CD4-positive, alpha-beta T cell (primary cell): ENCODE data around the gene KSR2. TPM values are rescaled to one million over a fixed set of nuclear protein-coding genes. Genes with fewer than 3 reads are reported as not detected.

Source experiments
- ATAC-seq: fragments of 200-7000 bp; cut with Tn5 transposase; one replicate; pipeline ENCODE4 v1.10.0; 2022; ENCODE audit warnings: mild to moderate bottlenecking; ENCODE audit not compliant: poor library complexity
- CTCF ChIA-PET: fragments of 350-600 bp; sonication (Branson Sonifier 250); formaldehyde crosslinking; loops from one replicate; lab custom pipeline; 2021; ENCODE audit warnings: antibody characterized with exemption, inconsistent platforms; lab: Charles Lee
- POLR2A ChIA-PET: fragments of 350-600 bp; sonication (Branson Sonifier 250); formaldehyde crosslinking; loops from one replicate; lab custom pipeline; 2021; ENCODE audit warnings: antibody characterized with exemption, inconsistent platforms; lab: Charles Lee
- DNase-seq, 14 experiments: peaks; one replicate each; pipeline ENCODE4 v3.0.0-alpha.2; 2013 to 2020; ENCODE audit warnings: mixed read lengths in 2 of 14
- H3K27ac ChIP-seq, 2 donors: one replicate each; pipeline versions ENCODE4 v1.5.1 to v1.7.0; 2013; ENCODE audit warnings: low read length in 2 of 2, low read depth in 1 of 2, mild to moderate bottlenecking in 1 of 2
- H3K27me3 ChIP-seq, 2 experiments: 1 replicate in 1 of 2; 2 replicates in 1 of 2; pipeline versions ENCODE4 v1.6.1 to v1.7.0; 2013; ENCODE audit warnings: low read length in 2 of 2, control low read depth in 1 of 2, mild to moderate bottlenecking in 1 of 2, moderate library complexity in 1 of 2; ENCODE audit not compliant: insufficient read depth in 2 of 2, control insufficient read depth in 1 of 2
- H3K36me3 ChIP-seq: one replicate; pipeline ENCODE4 v1.6.1; 2013; ENCODE audit warnings: low read length, control low read depth; ENCODE audit not compliant: insufficient read depth
- H3K4me1 ChIP-seq: one replicate; pipeline ENCODE4 v1.6.1; 2013; ENCODE audit warnings: low read length, control low read depth; ENCODE audit not compliant: insufficient read depth
- H3K4me3 ChIP-seq: one replicate; pipeline ENCODE4 v1.5.1; 2013; ENCODE audit warnings: mild to moderate bottlenecking, low read length, moderate library complexity
- H3K9me3 ChIP-seq, 2 experiments: 1 replicate in 1 of 2; 2 replicates in 1 of 2; pipeline versions ENCODE4 v1.6.1 to v1.7.0; 2013; ENCODE audit warnings: low read length in 2 of 2, mild to moderate bottlenecking in 2 of 2, control low read depth in 1 of 2, moderate library complexity in 1 of 2; ENCODE audit not compliant: control insufficient read depth in 1 of 2, insufficient read depth in 1 of 2
- H3K27ac Mint-ChIP-seq: one replicate; pipeline ENCODE4 v1.8.0; 2020; ENCODE audit warnings: mixed read lengths
- H3K27me3 Mint-ChIP-seq: one replicate; pipeline ENCODE4 v1.8.0; 2021; ENCODE audit warnings: mixed read lengths
- H3K36me3 Mint-ChIP-seq: one replicate; pipeline ENCODE4 v1.8.0; 2021; ENCODE audit warnings: low read depth, mixed read lengths
- H3K4me1 Mint-ChIP-seq: one replicate; pipeline ENCODE4 v1.8.0; 2021; ENCODE audit warnings: low read depth, mixed read lengths
- H3K4me3 Mint-ChIP-seq: one replicate; pipeline ENCODE4 v1.8.0; 2020; ENCODE audit warnings: mild to moderate bottlenecking, mixed read lengths
- H3K9me3 Mint-ChIP-seq: one replicate; pipeline ENCODE4 v1.8.0; 2020; ENCODE audit warnings: mixed read lengths
- intact Hi-C, 2 experiments: fragments of 100-400 bp; cut with DNase I in 1 of 2; cut with micrococcal nuclease in 1 of 2; formaldehyde crosslinking; loops; one replicate each; pipeline versions ENCODE4 v1.15.1 to v1.9.0; 2023 to 2025; cut with DNase I, micrococcal nuclease
- total RNA-seq, 174 experiments: library from RNA in 2 of 174; stranded (reverse) in 2 of 174; gene quantifications; one replicate each; pipeline ENCODE4 v1.2.3 and lab custom pipeline; 2021 to 2026
- TF ChIP-seq, protein P1 (sequence below): fragments of 200-600 bp; IDR thresholded peaks from one replicate; pipeline ENCODE4 v1.8.0; 2022; ENCODE audit warnings: antibody characterized with exemption, mild to moderate bottlenecking

Gene KSR2
- total RNA-seq, 2 experiments from 2014 or later = 0.05 to 0.17 TPM

DNA sequence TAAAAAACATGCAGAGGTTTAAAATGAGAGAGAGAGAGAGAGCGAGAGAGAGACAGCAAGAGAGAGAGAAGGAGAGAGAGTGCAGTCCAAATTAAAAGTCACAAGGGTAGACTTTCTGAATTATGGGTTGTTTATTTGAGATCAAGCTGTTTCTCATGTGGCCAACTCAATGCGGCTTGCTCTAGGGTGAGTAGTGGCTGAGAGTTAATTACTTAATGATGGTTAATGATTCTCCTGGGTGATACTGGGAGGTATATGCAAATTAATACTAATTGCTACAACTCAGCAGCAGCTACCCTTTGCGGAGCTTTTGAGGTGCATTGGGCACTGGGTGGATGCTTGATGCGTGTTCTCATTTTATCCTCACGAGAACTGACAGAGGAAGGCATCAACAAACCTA lies 485.3 kb downstream of the KSR2 start:
- no peaks in the 10 kb centered on the region for H3K36me3 Mint-ChIP-seq
- H3K36me3 ChIP-seq = no peaks in the 10 kb centered on the region
- no peaks in the 10 kb centered on the region for H3K4me1 Mint-ChIP-seq
- peaks cover 5% of the 10 kb centered on the region for H3K9me3 Mint-ChIP-seq
- H3K4me3 ChIP-seq = no peak overlapping the region
- peaks cover 5% of the 10 kb centered on the region for H3K27me3 Mint-ChIP-seq
- ChIA-PET POLR2A (no interaction called here), CTCF (no interaction called here)
- H3K4me3 Mint-ChIP-seq = no peak overlapping the region
- H3K4me1 ChIP-seq = no peaks in the 10 kb centered on the region
- TF ChIP-seq, protein P1, sequence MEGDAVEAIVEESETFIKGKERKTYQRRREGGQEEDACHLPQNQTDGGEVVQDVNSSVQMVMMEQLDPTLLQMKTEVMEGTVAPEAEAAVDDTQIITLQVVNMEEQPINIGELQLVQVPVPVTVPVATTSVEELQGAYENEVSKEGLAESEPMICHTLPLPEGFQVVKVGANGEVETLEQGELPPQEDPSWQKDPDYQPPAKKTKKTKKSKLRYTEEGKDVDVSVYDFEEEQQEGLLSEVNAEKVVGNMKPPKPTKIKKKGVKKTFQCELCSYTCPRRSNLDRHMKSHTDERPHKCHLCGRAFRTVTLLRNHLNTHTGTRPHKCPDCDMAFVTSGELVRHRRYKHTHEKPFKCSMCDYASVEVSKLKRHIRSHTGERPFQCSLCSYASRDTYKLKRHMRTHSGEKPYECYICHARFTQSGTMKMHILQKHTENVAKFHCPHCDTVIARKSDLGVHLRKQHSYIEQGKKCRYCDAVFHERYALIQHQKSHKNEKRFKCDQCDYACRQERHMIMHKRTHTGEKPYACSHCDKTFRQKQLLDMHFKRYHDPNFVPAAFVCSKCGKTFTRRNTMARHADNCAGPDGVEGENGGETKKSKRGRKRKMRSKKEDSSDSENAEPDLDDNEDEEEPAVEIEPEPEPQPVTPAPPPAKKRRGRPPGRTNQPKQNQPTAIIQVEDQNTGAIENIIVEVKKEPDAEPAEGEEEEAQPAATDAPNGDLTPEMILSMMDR = no peak
- H3K27ac ChIP-seq = no peak overlapping the region
- DNase-seq (no peak), ATAC-seq (no peak)
- intact Hi-C loops = no loop called here
- peaks cover 0 to 28% of the 10 kb centered on the region in 2 experiments for H3K9me3 ChIP-seq
- peaks cover 0 to 3% of the 10 kb centered on the region in 2 experiments for H3K27me3 ChIP-seq
- H3K27ac Mint-ChIP-seq = no peak overlapping the region

DNA sequence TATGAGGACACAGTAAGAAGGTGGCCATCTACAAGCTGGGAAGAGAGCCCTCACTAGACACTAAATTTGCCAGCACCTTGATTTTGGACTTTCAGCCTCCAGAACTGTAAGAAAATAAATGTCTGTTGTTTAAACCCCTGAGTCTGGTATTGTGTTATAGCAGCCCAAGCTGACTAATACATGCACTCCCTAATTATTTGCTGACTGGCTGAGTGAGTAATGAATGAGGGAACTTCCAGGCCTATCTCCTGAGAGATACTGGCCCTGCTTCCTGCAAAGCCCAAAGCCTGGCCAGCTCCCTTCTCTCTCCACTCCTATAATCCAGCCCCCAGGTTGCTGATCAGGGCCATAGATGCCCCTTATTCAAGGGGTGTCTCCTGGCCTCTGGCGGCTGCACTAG lies 487.3 kb downstream of the KSR2 start:
- no peaks in the 10 kb centered on the region for H3K36me3 Mint-ChIP-seq

DNA sequence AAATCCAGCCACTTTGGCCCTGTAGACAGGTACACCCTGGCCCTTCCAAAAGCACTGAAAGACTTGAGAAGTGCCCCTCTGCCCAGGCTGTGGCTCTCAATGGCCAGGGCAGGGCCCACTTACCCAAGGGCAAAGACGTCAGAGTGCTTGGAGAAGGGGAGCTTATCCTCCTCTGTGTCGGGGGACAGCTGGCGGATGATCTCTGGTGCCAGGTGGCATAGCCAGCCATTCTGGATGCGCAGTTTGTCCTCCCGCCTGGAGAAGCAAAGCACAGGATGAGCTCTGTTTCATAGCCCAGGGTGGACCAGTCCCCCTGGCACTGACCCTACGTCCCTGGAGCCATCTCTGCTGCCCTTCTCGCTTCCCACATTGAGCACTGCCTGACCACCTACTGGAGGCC lies 492.4 kb downstream of the KSR2 start:
- no peaks in the 10 kb centered on the region for H3K4me1 ChIP-seq
- no peaks in the 10 kb centered on the region for H3K36me3 ChIP-seq
- H3K36me3 Mint-ChIP-seq = no peaks in the 10 kb centered on the region
- H3K4me1 Mint-ChIP-seq = no peaks in the 10 kb centered on the region
- H3K27ac Mint-ChIP-seq = no peak overlapping the region
- no peak overlapping the region for H3K4me3 ChIP-seq
- DNase-seq (no peak), ATAC-seq (no peak)
- no peak overlapping the region for H3K4me3 Mint-ChIP-seq
- ChIA-PET CTCF (no interaction called here), POLR2A (no interaction called here)
- H3K9me3 ChIP-seq = peaks cover 0 to 11% of the 10 kb centered on the region in 2 experiments
- intact Hi-C loops = no loop called here
- TF ChIP-seq, protein P1 = no peak
- no peak overlapping the region for H3K27ac ChIP-seq
- no peaks in the 10 kb centered on the region for H3K9me3 Mint-ChIP-seq
- H3K27me3 Mint-ChIP-seq = peaks cover 5% of the 10 kb centered on the region
- peaks cover 0 to 3% of the 10 kb centered on the region in 2 experiments for H3K27me3 ChIP-seq

More for the DNA sequence above, 487.3 kb downstream of the KSR2 start:
- no peaks in the 10 kb centered on the region for H3K36me3 ChIP-seq
- TF ChIP-seq, protein P1 = no peak
- H3K9me3 ChIP-seq = peaks cover 0 to 25% of the 10 kb centered on the region in 2 experiments
- DNase-seq = no peak
- no peak for ATAC-seq
- Mint-ChIP-seq H3K4me1 (no peaks in the 10 kb centered on the region), H3K4me3 (no peak overlapping the region), H3K9me3 (peaks cover 5% of the 10 kb centered on the region), H3K27me3 (peaks cover 5% of the 10 kb centered on the region), H3K27ac (no peak overlapping the region)
- H3K27ac ChIP-seq = no peak overlapping the region
- H3K4me3 ChIP-seq = no peak overlapping the region
- ChIA-PET POLR2A (no interaction called here), CTCF (no interaction called here)
- no peaks in the 10 kb centered on the region for H3K4me1 ChIP-seq
- intact Hi-C loops = no loop called here
- peaks cover 0 to 3% of the 10 kb centered on the region in 2 experiments for H3K27me3 ChIP-seq
